ENCODE results near the gene WASL.

GRCh38 chr7:123661765-123662164 is 87.0 kb downstream of the WASL start:
- TF ChIP-seq CTCF (IDR thresholded peaks at IDR 0.05) (no peak), POLR2A (IDR thresholded peaks at IDR 0.05) (no peak)

Data from uterus (tissue), 2 donors.